Brain pericyte (primary cell): ENCODE results near the gene ABCA1.
"Not testable (repeated sequence)": the region's sequence is repeated elsewhere in the genome, so short reads cannot be mapped to it uniquely, and the experiment has no call there.

Experiments
- DNase-seq: peaks from one replicate; pipeline ENCODE4 v3.0.0-alpha.2; 2012; ENCODE audit warnings: low read depth, low spot score

ABCA1 gene, protein sequence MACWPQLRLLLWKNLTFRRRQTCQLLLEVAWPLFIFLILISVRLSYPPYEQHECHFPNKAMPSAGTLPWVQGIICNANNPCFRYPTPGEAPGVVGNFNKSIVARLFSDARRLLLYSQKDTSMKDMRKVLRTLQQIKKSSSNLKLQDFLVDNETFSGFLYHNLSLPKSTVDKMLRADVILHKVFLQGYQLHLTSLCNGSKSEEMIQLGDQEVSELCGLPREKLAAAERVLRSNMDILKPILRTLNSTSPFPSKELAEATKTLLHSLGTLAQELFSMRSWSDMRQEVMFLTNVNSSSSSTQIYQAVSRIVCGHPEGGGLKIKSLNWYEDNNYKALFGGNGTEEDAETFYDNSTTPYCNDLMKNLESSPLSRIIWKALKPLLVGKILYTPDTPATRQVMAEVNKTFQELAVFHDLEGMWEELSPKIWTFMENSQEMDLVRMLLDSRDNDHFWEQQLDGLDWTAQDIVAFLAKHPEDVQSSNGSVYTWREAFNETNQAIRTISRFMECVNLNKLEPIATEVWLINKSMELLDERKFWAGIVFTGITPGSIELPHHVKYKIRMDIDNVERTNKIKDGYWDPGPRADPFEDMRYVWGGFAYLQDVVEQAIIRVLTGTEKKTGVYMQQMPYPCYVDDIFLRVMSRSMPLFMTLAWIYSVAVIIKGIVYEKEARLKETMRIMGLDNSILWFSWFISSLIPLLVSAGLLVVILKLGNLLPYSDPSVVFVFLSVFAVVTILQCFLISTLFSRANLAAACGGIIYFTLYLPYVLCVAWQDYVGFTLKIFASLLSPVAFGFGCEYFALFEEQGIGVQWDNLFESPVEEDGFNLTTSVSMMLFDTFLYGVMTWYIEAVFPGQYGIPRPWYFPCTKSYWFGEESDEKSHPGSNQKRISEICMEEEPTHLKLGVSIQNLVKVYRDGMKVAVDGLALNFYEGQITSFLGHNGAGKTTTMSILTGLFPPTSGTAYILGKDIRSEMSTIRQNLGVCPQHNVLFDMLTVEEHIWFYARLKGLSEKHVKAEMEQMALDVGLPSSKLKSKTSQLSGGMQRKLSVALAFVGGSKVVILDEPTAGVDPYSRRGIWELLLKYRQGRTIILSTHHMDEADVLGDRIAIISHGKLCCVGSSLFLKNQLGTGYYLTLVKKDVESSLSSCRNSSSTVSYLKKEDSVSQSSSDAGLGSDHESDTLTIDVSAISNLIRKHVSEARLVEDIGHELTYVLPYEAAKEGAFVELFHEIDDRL (N-terminal part only)

DNA sequence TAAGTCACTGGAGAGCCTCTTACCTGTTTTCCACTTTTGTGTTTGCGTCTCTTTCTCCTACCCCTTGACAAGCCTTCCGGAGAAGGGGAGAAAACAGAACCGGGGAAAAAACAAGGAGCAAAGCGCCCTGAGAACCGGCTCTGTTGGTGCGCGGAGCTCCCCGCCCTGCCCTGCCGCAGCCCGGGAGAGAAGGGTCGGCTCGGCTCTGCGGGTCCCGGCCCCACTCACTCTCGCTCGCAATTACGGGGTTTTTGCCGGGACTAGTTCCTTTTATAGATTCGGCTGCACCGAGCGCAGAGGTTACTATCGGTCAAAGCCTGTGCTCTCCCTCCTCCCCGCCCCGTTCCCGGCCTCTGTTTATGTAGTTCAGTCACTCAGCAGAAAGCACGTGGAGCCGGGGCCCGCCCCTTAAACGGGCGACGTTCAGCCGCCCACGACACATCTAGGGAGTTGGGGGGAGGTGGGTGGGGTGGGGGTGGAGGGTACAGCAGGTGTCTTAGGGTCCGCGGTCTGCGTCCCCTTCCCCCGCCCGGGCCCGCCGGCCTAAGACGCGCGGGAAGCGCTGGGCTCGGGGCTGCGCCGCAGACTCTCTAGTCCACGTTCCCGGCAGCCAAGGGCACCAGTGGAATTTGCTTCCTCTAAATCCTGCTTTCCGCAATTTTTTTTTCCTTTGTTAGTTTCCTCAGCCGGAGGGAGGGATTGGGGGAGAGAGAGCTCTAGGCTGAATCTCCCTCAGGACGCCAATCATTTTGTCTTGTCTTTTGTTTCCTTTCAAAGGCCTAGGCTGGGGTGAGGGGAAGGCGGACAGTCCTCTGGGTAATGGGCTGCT, at the start of gene ABCA1:
Gene ABCA1 (minus strand): TSS at position 244 of the 829 bp plus-strand sequence. CDS start 24,476 bp downstream, outside the sequence.
- no peak for DNase-seq

DNA sequence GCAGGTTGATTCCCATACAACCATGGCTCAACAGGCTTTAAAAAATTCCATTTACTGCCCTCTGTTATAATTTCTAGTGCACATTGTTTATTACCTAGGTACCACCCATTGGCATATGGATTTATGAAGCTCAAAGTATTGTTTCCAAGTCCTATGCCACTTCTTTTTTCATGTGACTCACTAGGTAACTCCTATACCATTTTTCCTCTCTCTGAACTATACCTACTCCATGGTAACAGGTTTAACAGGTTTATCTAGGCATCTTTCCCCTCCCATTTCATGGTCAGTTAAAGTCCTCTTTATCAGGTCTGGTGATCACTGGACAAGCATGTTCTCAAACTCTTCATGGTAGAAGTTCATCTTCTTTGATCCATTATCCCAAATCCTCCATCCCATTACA, 49.6 kb upstream of the ABCA1 start:
- no peak for DNase-seq

DNA sequence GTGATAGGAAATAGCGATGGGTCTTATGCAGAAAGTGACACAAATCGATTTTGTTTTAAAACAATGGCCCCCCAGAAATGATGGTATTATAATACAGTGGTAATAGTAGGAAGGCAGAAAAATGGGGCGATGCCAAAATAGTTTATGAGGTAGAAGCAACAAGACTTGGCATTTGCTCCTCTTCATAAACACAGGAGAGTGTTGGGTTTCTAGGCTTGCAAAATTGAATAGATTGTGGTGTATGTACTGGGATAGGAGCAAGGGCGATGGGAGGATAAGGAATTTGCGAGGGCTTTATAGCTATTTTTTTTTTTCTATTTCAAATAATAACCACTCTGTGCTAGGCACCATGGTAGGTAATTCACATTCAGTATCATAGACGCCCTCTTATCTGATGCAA, 49.2 kb upstream of the ABCA1 start:
- DNase-seq: no peak

DNA sequence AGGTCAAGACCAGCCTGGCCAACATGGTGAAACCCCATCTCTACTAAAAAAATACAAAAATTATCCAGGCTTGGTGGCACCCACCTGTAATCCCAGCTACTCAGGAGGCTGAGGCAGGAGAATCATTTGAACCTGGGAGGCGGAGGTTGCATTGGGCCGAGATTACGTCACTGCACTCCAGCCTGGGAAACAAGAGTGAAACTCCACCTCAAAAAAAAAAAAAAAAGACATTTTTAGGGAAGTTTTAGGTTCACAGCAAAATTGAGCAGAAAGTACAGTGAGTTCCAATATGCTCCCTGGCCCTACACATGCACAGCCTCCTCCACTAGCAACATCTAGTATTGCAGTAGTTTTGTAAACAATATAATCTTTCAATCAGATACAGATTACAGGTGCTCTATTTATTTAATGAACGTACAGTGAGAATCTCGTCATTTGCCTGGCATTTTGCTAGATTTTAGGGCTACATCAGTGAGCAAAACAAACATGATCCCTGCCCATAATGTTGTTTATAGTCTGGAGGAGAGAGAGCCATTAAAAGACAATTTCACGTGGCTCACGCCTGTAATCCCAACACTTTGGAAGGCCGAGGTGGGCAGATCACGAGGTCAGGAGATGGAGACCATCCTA, 48.1 kb upstream of the ABCA1 start:
- not testable (repeated sequence) for DNase-seq

DNA sequence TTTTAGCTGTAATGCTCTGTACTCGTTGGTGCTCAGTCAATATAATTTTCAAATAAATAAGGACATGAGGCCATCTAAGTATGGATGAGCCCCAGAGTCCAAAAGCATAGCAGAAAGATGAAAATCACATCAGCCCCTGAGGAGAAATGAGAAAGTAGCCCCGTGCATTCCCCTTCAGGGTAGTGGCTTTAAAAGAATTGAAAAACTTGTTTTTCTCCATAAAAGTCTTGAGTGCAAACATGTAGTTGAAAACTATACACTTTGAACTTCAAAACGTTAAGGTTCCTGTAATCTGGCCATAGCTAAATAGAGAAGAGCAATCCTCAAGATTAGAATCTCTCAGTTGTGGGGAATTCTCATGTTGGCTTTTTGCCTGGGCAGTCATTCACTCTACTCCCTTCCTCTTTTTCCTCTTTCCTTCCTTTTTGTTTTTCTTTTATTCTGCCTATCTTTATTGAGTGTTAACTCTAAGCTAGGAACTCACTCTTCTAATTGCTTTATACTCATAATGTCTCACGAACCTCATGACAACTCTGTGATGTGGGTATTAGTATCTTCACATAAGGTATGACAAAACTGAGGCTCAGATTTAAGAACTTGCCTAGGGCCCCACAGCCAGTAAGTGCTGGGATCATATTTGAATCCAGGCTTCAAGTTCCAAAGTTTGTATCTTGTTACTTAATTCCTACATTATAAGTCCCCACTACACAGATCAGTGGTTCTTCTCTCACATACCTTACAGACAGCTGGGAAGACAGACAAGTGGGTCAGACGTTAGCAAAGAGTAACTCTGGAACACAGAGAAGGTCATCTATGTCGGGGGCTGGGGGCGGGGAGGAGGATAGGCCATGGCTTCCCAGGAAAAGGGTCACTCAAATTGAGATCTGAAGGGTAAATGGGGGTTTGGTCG, 46.4 kb upstream of the ABCA1 start:
- no peak for DNase-seq

DNA sequence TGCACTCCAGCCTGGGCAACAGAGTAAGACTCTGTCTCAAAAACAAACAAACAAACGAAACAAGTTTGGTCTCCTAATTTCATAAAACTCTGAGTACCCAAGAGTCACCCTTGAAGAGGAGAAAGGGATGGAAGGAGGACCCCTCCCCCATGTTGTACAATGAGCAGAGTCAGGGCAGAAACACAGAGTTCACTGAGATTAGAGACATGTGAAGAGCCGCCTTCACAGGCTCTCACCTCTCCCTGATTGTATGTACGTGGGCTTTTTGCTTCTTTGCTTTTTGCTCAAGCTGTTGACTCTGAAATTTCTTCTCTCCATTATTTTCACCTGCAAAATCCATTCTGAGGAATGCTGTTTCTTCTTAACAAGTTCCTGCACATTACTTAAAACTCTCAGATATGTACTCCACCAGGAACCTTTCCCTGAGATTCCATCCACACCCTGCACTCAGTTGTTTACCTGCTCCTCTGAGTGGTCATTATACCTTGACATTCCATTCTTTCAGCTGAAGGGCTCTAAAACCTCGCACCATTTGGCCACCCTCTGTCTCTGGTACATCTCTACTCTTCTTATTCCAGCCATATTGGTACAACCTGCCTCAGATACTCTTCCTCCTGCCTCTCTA, 44.4 kb upstream of the ABCA1 start:
- no peak for DNase-seq

DNA sequence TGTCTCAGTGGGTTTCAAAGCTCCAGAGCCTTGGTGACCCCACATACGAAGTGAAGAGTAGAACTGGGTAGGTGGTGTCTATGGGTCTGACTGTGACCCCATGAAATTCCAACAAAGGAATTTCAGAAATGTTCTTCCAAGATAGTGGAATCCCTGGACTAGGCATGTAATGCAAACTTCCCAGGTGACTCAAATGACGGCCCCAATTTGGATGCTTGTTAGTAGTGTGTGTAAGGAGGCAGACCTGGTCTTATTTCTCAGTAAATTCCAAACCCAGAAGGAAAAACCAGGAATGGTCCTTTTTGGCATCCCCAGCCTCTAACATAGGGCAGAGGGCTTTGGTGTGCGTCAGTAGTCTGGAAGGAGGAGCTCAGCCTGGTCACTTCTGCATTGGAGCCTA, 43.6 kb upstream of the ABCA1 start:
- no peak for DNase-seq

DNA sequence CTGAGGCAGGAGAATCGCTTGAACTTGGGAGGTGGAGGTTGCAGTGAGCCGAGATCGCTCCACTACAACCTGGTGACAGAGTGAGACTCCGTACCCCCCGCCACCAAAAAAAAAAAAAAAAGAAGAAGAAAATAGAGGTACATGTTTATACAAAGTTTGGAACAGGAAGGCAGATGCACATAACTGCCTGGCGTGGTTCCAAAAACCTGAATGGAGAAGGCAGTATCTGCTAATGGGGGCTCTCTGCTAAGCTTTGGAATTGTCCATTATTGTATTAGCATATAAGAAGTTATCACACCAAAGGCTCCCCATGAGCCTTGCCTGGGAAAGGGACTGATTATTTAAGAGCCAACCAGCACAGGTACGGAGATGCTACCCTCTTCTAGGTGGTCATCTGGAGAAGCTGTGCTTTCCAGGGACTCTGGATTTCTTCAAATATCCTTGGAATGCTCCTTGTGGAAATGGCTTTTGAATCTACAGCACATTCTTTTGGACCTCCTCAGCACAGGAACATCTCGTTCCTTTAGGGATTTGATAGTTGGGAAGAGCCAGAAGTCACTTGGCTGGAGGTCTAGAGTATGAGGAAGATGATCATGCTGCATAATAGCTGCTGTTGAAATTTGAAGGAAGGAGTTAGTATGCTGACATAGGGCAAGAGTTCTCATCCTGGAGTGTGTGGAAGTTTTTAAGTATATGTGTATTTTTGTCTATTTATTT, 42.5 kb upstream of the ABCA1 start:
- DNase-seq: no peak

DNA sequence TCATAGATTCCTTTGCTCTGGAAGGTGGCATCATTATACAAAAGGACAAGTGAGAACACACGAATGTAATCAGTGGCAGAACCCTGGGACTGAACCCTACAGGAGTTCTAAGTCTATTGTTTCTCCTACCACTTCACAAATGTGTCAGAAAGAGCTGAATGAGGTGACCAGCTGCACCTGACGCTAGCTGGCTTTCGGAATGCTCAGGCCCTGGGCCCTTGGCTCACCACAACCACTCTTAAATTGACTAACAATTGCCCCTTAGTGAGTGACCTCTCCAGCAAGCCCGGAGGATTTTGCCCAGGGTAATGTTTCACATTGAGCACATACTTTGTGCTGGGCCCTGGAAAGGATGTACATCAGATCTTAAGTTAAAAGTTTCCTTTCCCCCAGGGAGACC, 41.2 kb upstream of the ABCA1 start:
- DNase-seq: no peak

DNA sequence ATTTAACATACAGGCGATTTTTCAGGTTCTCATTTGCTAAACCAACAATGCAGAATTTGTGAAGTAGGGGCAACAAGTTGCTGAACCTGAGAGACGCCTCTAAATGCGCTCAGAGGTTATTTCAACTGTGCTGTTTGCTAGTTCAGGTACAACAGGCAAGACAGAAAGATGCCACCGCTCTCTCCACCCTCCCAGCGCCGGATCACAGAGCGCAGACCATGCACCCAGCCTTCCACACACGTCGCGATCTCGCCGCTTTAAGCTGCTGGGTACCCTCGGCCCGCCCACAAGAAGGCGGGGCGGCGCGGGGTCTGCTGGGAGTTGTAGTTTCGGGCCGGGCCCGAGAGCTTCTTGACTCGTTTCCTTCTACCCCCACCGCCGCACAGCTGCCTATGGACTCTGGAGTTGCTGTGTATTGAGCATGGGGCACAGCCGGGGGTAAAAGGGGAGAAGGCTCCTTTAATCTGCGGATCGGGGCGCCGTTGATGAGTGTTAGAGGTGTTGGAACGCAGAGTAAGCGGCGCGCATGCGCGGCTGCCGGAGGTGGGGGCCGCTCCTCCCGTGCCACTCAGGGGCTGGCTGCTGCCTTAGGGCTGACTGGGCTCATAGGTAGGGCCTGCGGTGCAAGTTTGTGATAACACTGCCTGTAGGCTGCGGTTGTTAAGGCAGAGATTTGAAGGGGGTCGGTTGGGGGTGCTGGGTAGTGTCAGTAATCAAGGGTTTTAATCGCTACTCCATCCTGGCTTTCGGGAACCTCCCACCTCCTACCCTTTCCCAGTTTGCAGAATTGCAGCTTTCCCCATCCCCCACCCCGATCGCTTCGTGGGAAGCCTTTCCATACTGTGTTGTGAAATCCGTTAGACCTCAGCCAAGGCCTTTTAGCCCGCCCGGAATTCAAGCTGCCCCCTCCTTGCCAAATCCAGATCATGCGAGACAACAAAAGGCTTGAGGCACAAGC, 40.3 kb upstream of the ABCA1 start:
- peak; percentile 67 for DNase-seq

DNA sequence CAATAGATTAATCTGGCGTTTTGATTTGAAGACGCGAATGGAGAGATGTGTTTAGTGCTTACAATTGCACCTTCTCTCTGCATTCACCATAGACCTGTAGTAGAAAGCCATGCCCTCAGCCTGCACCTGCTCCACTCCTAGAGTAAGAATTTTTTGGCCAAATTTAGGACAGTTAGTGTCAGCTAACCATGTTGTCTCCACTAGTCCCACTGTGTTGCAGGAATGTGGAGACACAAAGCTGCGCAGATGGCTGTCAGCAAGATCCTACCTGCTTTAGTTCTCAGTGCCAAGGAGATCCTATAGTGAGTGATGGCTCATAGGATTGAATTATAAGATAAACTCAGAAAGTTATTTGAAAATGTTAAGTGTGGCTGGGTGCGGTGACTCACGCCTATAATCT, 35.1 kb upstream of the ABCA1 start:
- DNase-seq: no peak

DNA sequence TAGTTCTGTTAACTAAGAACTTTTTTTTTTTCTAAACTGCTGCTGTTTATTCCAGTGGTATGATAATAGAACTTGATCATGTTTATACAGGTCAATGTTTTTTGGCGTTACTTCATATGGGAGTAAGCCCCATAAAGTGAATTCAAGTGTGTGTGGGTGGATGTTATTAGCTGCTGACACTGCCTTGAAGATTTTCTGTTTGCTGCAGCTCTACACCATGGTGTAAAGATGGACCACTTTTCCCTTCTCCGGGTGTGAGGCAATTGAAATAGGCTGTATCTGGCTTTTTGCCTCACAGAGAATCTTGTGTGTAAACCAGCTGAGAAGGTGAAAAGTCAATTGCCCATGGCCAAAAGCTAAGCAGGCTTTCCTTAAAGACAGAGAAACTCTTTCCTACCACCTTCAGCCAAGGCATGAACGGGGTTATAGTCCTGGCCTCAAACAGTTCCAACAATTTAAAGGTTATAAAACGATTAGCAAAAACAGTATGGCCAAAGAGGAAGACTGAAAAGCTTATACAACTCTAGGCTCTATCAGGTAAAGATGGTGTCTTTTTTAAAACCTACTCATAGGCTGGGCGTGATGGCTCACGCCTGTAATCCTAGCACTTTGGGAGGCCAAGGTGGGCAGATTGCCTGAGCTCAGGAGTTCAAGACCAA, 33.9 kb upstream of the ABCA1 start:
- DNase-seq: no peak

DNA sequence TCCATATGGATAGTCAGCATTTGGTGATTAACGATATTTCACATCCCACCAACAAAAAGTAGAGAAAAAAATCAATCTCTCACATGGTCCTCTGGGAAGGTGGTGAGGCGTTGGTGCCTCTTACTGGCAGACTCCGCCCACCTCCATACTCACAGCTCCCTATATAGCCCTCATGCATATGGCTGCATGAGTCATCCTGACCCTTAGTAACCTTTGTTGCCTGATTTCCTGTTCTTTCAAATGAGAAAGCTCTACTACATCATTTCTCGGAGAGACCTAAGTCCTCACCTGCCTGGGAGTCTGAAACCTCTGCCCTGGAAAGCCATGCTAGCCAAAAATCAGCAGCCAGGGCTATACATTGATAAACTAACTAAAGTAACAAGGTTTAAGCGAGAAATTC, 33.3 kb upstream of the ABCA1 start:
- no peak for DNase-seq

DNA sequence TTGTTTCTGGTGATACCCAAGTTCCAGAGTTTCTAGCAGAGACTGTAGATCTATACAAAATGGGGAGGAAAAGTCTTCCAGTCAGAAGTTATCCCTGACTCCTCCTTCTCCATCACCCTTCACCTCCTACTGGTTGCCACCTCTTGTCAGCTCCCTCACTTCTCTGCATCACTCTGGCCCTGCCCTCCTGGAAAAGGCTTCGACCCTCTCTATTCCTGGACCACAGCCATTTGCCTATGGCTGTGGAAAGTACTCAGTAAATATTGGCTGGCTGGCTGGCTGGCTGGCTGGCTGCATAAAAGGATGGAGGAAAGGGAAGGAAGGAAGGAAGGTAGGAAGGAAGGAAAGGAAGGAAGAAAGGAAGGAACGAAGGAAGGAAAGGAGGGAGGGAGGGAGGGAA, 32.7 kb upstream of the ABCA1 start:
- DNase-seq: no peak

DNA sequence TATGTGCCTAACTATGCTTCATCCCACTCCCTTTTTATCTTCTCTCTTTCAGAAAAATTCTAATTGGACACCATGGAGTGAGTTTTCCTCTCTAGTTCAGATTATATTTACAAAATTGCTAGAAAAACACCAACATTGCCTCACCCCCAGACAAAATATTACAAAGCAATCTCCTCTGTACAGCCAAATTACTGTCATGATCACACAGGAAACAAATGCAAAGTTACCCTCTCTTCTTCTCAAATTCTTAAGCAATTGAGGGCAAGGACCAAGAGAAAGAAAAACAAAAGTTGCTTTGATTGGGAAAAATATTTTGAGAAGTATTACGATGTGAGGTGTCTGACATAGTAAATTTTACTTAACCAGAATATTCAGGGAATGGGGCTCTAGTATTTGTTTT, 30.8 kb upstream of the ABCA1 start:
- no peak for DNase-seq

DNA sequence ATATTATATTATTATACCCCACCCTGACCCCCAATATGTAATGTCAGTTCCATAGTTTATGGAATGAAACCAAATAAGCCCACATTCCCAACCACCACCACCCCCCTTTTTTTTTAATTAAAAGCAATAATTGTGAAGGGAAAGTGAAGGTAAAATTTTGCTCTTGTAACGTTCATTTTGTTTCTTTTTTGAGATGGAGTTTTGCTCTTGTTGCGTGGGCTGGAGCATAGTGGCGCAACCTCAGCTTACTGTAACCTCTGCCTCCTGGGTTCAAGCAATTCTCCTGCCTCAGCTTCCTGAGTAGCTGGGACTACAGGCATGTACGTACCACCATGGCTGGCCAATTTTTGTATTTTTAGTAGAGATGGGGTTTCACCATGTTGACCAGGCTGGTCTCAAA, 30.1 kb upstream of the ABCA1 start:
- not testable (repeated sequence) for DNase-seq

DNA sequence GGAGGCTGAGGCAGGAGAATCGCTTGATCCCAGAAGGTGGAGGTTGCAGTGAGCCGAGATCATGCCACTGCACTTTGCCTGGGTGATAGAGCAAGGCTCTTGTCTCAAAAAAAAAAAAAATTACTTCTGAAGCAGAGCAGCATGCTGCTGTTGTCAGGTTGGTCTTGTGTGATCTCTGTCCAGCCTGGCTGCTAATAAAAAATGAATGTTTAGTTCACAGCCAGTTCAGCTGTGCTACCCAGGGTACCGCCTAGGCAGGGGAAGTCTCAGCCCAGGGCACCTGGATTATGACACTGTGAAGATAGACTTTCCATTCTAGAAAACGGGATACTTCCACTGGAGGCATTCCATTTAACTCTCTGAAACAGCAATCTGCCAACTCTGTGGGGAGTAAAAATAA, 23.5 kb upstream of the ABCA1 start:
- DNase-seq: no peak
